NCI-H2029 (cell line): ENCODE results near the gene ZNF2.

Experiments
- DNase-seq: peaks from one replicate; lab custom pipeline; 2025; lab: John Stamatoyannopoulos, UW

The ZNF2 gene

DNA sequence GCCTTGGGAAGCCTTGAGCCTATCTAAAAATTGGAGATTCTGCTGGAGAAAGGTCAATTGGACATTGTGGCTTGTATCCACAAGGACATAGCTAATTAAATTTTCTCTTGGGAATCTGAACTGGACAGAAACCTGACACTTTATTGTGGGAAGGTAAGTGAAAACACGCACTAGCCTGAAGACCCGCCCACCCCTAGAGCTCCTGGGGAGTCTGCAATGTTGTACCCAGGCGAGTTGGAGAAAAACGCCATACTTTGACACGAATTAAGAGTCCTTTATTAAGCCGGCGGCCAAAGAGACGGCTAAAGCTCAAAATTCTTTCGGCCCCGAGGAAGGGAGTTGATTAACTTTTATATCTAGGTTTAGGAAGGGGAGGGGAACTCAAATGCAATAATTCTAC lies 40.5 kb downstream of the ZNF2 start:
- no peak for DNase-seq

DNA sequence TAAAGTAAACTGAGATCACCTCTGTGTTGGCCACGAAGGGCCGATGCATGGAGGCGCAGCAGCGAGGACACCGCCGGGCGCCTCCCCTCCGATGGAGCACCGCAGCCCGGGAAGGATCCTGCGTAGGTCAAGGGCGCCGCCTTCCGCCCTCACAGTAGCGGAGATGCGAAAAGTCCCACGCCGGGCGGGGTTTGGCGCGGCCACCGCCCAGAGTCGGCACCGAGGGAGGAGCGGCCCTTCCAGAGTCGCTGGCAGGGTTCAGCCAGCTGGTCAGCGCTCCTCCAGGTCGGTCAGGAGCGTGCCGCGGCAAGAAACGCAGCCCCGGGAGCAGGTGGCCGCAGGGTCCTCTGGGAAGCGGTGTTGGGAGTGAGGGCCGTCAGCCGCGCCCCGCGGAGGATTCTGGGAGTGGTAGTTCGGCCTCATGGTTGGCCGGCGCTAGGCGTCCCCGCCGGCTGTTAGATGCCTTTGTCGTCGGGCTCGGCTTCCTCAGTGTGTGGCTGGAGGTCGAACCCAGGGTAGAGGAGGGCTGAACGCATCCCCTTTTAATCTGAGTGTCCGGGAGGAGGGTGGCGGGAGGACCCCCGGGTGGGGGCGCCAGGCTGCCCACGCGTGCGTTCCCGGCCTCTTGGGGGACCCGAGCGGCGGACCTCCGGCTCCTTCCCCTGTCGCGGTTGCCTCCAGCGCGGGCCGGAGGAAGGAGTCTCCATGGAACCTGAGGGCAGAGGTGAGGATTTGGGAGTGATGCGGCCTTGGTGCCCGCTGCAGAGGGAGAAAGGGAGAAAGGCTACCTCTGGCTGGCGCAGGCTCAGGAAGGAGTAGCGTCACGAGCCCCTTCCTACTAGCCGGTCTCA lies 41.7 kb downstream of the ZNF2 start, which contains the start of gene ZNF892:
TSS of gene ZNF892 (plus strand) at position 411 of the 851 bp plus-strand sequence. CDS start at position 706, 295 bp downstream.
- peak; percentile 71 for DNase-seq

DNA sequence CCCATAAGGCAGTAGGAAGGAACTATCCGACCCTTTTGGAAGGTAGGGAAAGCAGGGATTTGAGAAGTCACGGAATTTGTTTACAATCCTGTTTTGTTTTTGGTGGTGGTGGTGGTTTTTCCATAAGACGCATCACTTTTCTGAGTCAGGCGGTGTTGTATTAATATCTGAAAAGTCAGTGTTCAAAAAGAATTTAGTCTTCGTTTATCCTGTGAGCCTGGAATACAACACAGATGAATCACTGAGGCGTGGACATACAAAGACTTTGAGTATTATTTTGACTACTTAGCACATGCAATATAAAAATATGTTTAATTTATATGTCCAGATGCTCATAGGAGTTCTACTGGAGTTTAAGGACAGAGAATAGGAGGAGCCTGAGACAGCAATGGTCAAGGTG lies 42.5 kb downstream of the ZNF2 start:
- DNase-seq, result no peak

DNA sequence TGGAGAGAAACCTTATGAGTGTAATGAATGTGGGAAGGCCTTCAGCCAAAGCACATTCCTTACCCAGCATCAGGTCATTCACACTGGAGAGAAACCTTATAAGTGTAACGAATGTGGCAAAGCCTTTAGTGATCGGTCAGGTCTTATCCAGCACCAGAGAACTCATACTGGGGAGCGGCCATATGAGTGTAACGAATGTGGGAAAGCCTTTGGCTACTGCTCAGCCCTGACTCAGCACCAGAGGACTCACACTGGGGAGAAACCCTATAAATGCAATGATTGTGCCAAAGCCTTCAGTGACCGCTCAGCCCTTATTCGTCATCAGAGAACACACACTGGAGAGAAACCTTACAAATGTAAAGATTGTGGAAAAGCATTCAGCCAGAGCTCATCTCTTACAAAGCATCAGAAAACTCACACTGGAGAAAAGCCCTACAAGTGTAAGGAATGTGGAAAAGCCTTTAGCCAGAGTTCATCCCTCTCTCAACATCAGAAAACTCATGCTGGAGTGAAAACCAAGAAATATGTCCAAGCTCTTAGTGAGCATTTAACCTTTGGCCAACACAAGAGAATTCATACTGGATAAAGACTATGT lies 49.5 kb downstream of the ZNF2 start:
- DNase-seq, result no peak

DNA sequence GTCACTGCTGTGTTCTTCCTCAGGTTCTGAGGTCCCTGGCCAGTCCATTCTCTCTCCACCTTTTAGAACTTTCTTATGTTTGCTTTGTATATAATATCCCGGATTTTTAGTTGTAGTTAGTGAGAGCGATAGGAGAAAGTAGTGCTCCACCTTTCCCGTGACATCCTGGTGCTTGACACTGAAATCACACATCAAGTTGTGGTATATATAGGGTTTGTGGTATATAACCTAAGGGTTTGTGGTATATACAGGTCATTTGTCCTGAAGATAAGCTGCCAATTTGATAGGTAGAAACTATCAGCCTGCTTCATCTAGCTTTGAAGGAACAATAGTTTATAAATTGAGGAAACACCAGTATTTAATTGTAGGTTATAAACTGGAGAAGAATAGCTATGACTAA lies 54.8 kb downstream of the ZNF2 start:
- no peak for DNase-seq

DNA sequence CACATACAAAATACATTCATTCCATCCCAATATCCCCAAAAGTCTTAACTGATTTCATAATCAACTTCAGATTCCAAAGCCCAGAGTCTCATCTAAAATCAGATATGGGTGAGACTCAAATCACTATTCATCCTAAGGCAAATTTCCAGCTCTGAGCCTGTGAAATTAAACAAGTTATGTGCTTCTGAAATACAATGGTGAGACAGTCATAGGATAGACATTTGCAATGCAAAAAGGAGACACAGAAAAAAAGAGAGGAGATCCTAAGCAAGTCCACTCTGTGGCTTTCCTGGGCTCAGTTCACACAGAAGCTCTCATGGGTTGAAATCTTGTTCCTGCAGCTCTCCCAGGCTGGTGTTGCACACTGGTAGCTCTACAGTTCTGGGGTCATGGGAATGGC lies 60.0 kb downstream of the ZNF2 start:
- no peak for DNase-seq

DNA sequence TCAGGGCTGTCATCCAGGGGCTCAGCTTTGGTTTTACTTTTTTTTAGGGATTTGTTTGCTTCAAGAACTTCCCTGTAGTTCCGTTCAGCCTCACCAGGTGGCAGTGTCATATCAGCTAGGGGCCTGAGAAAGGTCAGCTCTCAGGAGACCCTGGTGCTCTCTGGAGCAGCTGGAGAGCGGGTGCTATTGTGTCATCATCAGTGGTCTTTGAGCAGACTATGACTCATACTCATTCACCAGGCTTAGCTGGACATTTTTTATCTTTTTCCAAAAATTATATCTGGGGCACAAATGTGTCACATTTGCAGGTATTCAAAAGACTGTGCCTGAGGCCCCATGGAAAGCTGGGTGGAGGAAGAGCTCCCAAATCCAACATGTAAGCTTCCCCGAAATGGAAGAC lies 66.1 kb downstream of the ZNF2 start:
- peak; percentile 54 for DNase-seq

DNA sequence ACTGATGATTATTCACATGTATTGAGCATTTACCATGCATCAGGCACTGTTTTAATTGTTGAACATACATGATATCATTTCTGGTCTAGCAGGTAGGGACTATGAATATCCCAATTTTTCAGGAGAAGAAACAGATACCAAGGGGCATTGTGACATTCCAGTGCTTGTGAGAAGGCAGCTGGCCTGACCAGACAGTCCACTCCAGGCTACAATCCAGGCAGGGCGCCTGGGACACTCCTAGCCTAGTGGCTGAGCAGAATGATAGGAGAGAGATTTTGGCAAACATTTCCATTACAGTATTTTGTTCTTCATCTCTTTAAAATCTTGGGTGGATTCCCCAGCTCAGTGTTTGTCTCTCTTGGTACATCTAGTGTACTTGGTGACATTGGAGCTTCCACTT lies 66.6 kb downstream of the ZNF2 start:
- peak; percentile 2 for DNase-seq
